GM10248 (cell line): ENCODE results near the gene NSG2.
"Not testable (repeated sequence)": the region's sequence is repeated elsewhere in the genome, so short reads cannot be mapped to it uniquely, and the experiment has no call there.

Experiments used
- CTCF ChIA-PET: fragments of 300-600 bp; sonication (Branson Sonifier 250); formaldehyde crosslinking; extraction: SDS; loops from one replicate; lab custom pipeline; 2021; ENCODE audit warnings: antibody characterized with exemption; lab: Yijun Ruan, JAX
- POLR2A ChIA-PET: fragments of 350-650 bp; sonication (Branson Sonifier 250); formaldehyde crosslinking; extraction: SDS; loops from one replicate; lab custom pipeline; 2020; ENCODE audit warnings: antibody characterized with exemption; lab: Yijun Ruan, JAX
- DNase-seq: peaks from one replicate; pipeline ENCODE4 v3.0.0; 2012; ENCODE audit errors: extremely low spot score
- TF ChIP-seq, protein P1 (sequence below): IDR thresholded peaks from 2 replicates; pipeline ENCODE4 v1.5.1; 2012; ENCODE audit warnings: mild to moderate bottlenecking, low read depth; ENCODE audit errors: extremely low read depth, missing control alignments, control extremely low read depth

Gene NSG2

DNA sequence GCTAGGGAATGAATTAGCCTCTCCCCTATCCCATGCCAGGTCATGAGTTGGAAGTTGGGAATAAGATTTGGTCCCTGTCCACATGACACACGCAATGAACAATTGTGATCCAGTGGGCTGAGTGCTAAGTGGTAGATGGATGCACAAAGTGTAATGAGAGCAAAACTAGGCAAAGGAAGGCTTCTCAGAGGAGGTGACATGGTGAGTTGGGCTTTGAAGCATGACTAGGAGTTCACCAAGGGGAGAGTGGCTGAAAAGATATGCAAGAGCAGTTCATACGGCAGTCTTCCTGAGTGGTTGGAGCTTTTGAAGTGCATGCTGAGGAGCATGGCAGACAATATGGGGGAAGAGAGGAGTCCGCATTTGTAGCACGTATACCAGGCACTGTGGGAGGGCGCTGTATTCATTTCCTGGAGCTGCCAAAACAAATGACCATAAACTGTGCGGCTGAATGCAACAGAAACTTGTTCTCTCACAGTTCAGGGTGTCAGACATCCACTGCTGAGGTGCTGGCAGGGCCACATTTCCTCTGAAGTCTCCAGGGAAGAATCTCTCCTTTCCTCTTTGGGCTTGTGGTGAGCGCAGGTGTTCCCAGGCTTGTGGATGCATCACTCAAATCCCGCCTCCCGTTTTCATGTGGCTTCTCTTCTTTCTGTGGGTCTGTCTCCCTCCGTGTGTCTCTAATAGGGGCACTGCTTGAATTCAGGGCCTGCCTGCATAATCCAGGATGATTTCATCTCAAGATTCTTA lies 49.5 kb downstream of the NSG2 start:
- CTCF ChIA-PET: interaction anchor here (1.3 to 1.4 kb wide), 2 partner anchors 50 to 217 kb away, joined by 3 to 4 read pairs; partner anchors contain the start of gene NSG2
- TF ChIP-seq, protein P1, sequence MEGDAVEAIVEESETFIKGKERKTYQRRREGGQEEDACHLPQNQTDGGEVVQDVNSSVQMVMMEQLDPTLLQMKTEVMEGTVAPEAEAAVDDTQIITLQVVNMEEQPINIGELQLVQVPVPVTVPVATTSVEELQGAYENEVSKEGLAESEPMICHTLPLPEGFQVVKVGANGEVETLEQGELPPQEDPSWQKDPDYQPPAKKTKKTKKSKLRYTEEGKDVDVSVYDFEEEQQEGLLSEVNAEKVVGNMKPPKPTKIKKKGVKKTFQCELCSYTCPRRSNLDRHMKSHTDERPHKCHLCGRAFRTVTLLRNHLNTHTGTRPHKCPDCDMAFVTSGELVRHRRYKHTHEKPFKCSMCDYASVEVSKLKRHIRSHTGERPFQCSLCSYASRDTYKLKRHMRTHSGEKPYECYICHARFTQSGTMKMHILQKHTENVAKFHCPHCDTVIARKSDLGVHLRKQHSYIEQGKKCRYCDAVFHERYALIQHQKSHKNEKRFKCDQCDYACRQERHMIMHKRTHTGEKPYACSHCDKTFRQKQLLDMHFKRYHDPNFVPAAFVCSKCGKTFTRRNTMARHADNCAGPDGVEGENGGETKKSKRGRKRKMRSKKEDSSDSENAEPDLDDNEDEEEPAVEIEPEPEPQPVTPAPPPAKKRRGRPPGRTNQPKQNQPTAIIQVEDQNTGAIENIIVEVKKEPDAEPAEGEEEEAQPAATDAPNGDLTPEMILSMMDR: no peak

GRCh38 chr5:174096619-174097018 lies 51.1 kb downstream of the NSG2 start:
- TF ChIP-seq, protein P1: no peak
- no peak for DNase-seq
- ChIA-PET POLR2A (no interaction called here), CTCF (interaction anchor here (1.4 kb wide), 1 partner anchor 51 kb away, joined by 4 read pairs; the partner anchor contains the start of gene NSG2)

More for the DNA sequence above, 49.5 kb downstream of the NSG2 start:
- POLR2A ChIA-PET: no interaction called here
- no peak for DNase-seq

DNA sequence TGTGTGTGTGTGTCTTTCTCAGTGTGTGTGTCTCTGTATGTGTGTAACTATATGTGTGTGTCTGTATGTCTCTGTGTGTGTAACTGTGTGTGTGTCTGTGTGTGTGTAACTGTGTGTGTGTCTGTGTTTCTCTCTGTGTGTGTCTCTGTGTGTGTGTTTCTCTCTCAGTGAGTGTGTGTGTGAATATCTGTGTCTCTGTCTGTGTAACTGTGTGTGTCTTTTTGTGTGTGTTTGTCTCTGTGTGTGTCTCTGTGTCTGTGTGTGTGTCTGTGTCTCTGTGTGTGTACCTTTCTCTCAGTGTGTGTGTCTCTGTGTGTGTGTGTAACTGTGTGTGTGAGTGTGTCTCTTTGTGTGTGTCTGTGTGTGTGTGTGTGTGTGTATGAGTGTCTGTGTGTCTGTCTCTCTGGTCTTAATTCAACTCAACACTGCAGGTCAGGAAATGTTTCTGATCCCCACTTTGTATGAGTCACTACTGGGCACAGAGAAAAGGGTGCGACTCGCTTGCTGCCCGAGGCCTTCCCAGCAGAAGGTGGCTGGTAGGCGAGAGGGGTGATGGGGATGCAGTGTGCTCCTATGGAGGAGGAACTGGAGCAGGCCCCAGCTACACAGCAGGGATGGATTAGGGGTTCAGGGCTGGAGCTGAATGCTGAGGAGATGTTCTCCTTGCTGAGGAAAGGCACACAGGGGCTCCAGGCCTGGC lies 52.1 kb downstream of the NSG2 start:
- ChIA-PET CTCF (no interaction called here), POLR2A (no interaction called here)
- TF ChIP-seq, protein P1: no peak
- DNase-seq: no peak

DNA sequence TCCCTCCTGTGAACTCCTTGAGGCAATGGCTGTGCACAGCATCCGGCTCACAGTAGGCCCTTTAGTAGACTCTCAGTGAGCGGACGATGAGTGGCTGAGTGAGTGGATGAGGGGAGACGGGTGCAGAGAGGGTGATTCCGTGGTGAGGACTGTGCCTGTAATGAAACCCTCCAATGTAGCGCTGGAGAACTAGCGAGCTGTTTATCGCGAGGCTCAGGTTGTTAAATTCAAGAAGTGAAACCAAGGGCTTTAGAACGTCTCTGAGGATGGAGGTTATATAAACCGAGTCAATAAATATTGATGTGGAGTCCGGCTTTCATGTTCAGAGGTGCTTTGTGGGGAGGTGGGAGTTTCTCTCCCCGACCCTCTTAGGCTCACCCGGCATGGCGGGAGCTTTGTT lies 53.2 kb downstream of the NSG2 start:
- TF ChIP-seq, protein P1: no peak
- DNase-seq: no peak
- CTCF ChIA-PET: no interaction called here
- POLR2A ChIA-PET: no interaction called here

DNA sequence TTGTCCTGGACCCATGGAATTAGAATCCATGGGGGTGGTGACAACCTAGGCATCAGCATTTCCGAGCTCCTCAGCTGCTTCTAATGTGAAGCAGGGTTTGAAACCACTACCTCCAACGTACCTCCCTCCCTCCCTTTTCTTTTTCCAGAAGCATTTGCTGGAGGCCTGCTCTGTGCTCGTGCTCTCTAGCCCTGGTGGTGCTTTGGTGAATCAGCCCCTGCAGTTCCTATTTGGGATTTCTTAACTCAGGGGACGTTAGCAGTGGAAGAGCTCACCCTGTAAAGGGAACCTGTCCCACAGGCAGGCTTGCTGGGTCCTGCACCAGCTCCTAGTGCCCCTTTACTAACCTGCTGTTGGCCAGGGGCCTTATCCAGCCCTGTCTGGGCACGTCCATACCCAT lies 55.0 kb downstream of the NSG2 start:
- POLR2A ChIA-PET: no interaction called here
- no peak for DNase-seq
- CTCF ChIA-PET: interaction anchor here (1.2 kb wide), 2 partner anchors 56 to 228 kb away, joined by 3 read pairs; no protein-coding TSS in a partner anchor
- TF ChIP-seq, protein P1: no peak

- POLR2A ChIA-PET: no interaction called here
- DNase-seq: no peak
- TF ChIP-seq, protein P1: no peak
- CTCF ChIA-PET: no interaction called here
Measured at GRCh38 chr5:174101195-174101730, 55.8 kb downstream of the NSG2 start.

DNA sequence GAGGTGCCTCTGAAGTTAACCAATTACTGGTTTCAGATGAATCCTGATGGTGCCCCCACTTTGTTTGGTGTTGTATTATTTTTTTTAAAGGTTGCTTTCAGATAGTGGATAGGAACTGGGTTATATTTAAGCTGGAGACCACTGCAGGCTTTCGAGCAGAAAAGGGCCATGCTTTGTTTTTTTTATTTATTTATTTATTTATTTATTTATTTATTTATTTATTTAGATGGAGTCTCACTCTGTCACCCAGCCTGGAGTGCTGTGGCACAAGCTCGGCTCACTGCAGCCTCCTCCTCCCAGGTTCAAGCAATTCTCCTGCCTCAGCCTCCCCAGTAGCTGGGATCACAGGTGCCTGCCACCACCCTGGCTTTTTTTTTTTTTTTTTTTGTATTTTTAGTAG lies 57.1 kb downstream of the NSG2 start:
- POLR2A ChIA-PET, DNase-seq: not testable (repeated sequence)
- CTCF ChIA-PET: interaction anchor here (1.1 kb wide), 1 partner anchor 22 kb away, joined by 3 read pairs; no protein-coding TSS in a partner anchor
